ENCODE measurements around the gene TRIM49D2. TPM values are rescaled to one million over a fixed set of nuclear protein-coding genes. Genes with fewer than 3 reads are reported as not detected.

TRIM49D2 gene
- not detected in 2 replicates for total RNA-seq

DNA sequence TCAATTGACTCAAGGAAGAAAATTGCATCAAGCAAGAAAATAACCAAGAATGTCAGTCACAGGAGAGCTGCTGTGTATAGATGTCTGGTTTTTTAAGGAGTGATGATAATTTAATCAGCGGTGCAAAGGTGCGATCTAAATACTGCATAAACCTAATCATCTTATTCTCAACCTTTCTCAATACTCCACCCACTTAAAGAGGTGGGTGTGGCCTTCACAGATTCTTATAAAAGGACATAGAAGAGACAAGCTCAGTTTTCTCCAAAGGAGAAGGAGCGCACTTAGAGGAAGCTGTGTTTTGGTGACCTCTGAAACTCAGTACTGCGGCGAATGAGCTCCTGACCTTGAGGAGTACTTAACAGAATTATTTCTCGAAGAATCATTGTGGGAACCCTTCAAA lies at the start of gene TRIM49D2:
Gene TRIM49D2 (plus strand): TSS at position 301 of the 400 bp plus-strand sequence. CDS start 2,698 bp downstream, outside the sequence.

DNA sequence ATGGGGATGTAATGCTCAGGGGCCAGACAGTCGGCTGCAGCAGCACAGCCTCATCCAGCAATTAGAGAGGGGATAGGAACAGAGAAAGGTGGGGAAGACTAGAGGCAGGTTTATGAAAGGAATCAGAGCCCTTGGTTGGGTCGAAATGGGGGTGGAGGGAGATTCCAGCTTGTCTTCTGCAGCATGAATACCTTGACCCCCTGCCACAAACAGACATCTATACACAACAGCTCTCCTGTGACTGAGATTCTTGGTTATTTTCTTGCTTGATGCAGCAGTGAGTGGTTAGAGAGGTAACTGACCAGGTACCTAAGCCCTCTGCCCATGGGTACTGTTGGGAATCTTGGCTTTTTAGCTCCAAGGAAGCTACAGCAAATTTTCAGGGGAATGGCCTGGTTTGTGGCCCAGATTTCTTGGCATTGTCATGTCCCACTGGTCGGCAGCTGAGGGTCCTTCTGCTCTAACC lies 1.6 kb upstream of the TRIM49D2 start, which contains the start of gene TRIM49D1:
Gene TRIM49D1 (minus strand): TSS at position 51 of the 466 bp plus-strand sequence. CDS start 4,535 bp downstream, outside the sequence.

GRCh38 chr11:89965737-89966136 lies 41.9 kb downstream of the TRIM49D2 start, which contains the start of gene TRIM64:
Gene TRIM64, plus strand, starts transcription at chr11:89966037. Its CDS starts 2,467 bp downstream, at chr11:89968504.

Other genes with a start within 250 kb of the TRIM49D2 start
- gene TRIM77, start 213.8 kb upstream of the TRIM49D2 start, total RNA-seq, result not detected in 2 replicates
- gene TRIM49, start 115.5 kb upstream of the TRIM49D2 start, total RNA-seq, result not detected in 2 replicates
- gene TRIM64B, start 45.6 kb upstream of the TRIM49D2 start, total RNA-seq, result not detected in 2 replicates
- not detected in 2 replicates for gene TRIM49D1, start 1.8 kb upstream of the TRIM49D2 start, total RNA-seq
- gene TRIM64, start 42.0 kb downstream of the TRIM49D2 start, total RNA-seq, result not detected in 2 replicates
- not detected in 2 replicates for gene TRIM49C, start 107.0 kb downstream of the TRIM49D2 start, total RNA-seq
- not detected in 2 replicates for gene UBTFL1, start 161.9 kb downstream of the TRIM49D2 start, total RNA-seq
- gene NAALAD2, start 210.6 kb downstream of the TRIM49D2 start, total RNA-seq, result 0.18 and 0.58 TPM in 2 replicates

Data from myometrial cell (primary cell).